Measurements from ENCODE around the gene PIH1D1. TPM values are rescaled to one million over a fixed set of nuclear protein-coding genes. Genes with fewer than 3 reads are reported as not detected.

Gene PIH1D1
- total RNA-seq, 1 donor from 2014 or later: 130 TPM

DNA sequence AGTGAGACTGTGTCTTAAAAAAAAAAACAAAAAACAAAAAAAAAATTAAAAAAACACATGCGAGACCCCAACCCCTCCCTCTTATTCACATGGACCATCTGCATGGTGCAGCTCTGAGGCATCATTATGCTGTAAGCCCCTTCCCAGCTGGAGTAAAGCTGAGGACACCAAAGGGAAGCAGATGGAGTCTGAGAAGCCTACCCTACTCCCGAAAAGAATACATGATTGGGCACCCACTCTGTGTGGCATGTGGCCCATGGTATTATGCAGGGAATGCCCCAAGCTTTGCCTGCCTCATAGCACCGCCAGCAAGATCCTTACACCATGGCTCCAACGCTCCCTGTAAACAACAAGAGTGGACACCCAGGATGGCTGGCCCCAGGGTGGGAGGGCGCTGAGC lies 33.1 kb downstream of the PIH1D1 start:
- TF ChIP-seq, protein P1, sequence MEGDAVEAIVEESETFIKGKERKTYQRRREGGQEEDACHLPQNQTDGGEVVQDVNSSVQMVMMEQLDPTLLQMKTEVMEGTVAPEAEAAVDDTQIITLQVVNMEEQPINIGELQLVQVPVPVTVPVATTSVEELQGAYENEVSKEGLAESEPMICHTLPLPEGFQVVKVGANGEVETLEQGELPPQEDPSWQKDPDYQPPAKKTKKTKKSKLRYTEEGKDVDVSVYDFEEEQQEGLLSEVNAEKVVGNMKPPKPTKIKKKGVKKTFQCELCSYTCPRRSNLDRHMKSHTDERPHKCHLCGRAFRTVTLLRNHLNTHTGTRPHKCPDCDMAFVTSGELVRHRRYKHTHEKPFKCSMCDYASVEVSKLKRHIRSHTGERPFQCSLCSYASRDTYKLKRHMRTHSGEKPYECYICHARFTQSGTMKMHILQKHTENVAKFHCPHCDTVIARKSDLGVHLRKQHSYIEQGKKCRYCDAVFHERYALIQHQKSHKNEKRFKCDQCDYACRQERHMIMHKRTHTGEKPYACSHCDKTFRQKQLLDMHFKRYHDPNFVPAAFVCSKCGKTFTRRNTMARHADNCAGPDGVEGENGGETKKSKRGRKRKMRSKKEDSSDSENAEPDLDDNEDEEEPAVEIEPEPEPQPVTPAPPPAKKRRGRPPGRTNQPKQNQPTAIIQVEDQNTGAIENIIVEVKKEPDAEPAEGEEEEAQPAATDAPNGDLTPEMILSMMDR (conservative IDR thresholded peaks at IDR 0.05; ENCODE audit: low read depth, low read length): no peak
- no peak for DNase-seq (ENCODE audit: low read depth)

DNA sequence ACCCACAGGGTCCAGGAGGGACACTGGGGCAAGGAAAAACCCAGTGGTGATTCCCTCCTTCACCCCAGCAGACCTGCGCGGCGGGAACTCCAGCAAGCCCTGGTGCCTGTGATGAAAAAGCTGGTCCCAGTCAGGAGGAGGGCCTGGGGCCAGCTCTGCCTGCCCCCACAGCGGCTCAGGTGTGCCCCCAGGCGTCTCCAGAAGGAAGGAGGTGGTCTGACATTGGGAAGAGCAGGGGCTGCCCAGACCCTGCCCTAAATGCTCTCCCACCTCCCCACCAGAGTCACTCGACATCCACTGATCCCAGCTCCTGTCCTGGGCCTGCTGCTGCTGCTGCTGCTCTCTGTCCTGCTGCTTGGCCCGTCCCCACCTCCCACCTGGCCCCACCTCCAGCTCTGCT lies 34.5 kb downstream of the PIH1D1 start:
- DNase-seq (ENCODE audit: low read depth): no peak
- TF ChIP-seq, protein P1 (conservative IDR thresholded peaks at IDR 0.05; ENCODE audit: low read depth, low read length): no peak
- H3K4me3 ChIP-seq (ENCODE audit: low read depth, low read length): no peak overlapping the region

More for the DNA sequence above, 33.1 kb downstream of the PIH1D1 start:
- no peak overlapping the region for H3K4me3 ChIP-seq (ENCODE audit: low read depth, low read length)

DNA sequence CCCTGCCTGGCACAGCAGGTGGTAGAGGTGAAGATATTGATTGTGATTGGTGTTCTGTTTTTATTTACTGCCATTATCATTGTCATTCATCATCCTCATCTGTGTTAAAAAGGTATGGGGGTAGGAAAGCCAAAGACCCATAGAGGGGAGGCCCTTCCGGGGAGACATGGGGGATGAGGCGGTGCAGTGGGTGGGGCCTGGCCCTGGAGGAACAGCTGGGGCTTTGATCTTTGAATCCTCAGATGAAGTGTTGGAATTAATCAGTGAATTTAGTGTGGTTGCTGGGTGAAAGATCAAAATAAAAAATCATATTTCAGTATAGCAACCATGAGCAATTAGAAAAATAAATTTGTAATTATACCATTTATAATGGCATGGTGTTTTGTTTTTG lies 35.8 kb downstream of the PIH1D1 start:
- no peak overlapping the region for H3K4me3 ChIP-seq (ENCODE audit: low read depth, low read length)
- TF ChIP-seq, protein P1 (conservative IDR thresholded peaks at IDR 0.05; ENCODE audit: low read depth, low read length): no peak
- DNase-seq (ENCODE audit: low read depth): no peak

DNA sequence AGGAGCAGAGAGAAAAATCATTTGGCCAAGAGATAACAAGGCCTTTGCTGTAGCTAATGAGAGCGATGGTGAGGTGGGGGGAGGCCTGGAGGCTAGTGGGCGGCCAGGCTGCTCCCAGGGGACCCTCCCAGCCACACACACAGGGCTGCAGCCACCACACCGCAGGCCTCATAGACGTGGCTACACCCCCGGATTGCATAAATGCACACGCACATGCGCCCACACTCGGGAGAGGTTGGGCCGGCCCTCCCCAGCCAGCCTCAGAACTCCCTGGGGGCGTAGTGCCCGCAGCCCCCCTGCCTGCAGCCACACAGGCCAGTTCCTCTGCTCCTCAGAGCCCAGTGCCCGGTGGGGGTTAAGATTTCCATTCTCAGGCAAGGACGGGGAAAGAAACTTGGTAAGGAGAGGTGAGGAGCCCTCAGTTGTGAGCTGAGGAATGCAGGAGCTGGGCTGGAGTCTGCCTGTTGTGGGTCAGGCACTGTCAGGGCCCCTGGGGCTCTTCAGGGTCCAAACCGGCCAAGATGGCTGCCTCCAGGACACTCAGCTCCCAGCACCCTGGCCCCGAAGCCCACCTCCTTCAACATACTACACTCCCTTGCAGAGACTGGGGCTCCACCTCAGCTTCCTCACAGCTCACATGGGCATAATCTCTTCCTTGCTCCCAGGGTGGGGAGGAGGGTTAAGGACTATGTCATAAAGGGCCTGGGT lies 36.4 kb downstream of the PIH1D1 start:
- TF ChIP-seq, protein P1 (conservative IDR thresholded peaks at IDR 0.05; ENCODE audit: low read depth, low read length): no peak
- no peak overlapping the region for H3K4me3 ChIP-seq (ENCODE audit: low read depth, low read length)
- no peak for DNase-seq (ENCODE audit: low read depth)

DNA sequence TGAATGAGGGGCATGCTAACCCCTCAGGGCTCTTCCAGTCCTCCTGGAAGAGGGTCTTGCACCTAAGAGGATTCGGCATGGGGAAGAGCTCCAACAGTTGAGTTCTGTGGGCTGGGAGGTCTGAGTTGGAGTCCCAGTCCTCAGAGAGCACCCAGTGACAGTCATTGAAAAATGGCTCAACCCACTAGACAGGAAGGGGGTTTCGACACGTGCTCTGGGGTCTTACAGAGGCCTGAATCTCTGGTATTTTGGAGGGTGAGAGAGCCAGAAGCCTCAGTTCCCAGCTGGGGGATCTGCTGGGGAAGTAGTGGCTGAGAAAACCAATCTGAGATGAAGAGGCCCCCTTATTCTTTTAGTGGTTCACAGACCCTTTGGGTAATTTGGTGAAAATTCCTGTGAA lies 37.4 kb downstream of the PIH1D1 start:
- H3K4me3 ChIP-seq (ENCODE audit: low read depth, low read length): no peak overlapping the region
- DNase-seq (ENCODE audit: low read depth): no peak

GRCh38 chr19:49413348-49413747 lies 38.3 kb downstream of the PIH1D1 start:
- no peak overlapping the region for H3K4me3 ChIP-seq (ENCODE audit: low read depth, low read length)
- no peak for DNase-seq (ENCODE audit: low read depth)
- TF ChIP-seq, protein P1 (conservative IDR thresholded peaks at IDR 0.05; ENCODE audit: low read depth, low read length): no peak

More for the DNA sequence above, 37.4 kb downstream of the PIH1D1 start:
- TF ChIP-seq, protein P1 (conservative IDR thresholded peaks at IDR 0.05; ENCODE audit: low read depth, low read length): no peak

Data from epithelial cell of proximal tubule (primary cell).